Medulla oblongata (tissue), 1 donor: ENCODE measurements around the gene CLCNKB.

ENCODE experiments used
- DNase-seq: peaks from one replicate; pipeline ENCODE4 v3.0.0-alpha.2; 2015; ENCODE audit errors: extremely low spot score

The CLCNKB gene

GRCh38 chr1:16076031-16076864 is 32.7 kb downstream of the CLCNKB start:
- DNase-seq: no peak

DNA sequence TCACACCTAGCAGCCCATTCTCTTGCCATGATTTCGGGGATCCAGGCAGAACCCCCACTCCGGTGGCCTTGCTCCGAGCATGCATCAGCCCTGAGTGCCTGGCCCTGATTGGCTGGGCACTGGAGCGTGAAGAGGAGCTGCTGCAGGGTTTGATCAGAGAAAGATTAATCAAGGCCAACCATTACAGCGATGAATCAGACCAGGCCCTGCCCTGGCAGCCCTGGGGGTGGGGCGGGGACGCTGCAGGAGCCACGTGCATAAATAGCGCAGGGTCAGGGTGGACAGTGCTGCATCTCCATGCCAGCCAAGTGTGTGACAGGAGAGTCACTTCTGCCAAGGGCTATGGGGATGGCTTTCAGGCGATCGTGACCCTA is 33.3 kb downstream of the CLCNKB start:
- DNase-seq: no peak

GRCh38 chr1:16077406-16078245 is 34.0 kb downstream of the CLCNKB start:
- DNase-seq: no peak

DNA sequence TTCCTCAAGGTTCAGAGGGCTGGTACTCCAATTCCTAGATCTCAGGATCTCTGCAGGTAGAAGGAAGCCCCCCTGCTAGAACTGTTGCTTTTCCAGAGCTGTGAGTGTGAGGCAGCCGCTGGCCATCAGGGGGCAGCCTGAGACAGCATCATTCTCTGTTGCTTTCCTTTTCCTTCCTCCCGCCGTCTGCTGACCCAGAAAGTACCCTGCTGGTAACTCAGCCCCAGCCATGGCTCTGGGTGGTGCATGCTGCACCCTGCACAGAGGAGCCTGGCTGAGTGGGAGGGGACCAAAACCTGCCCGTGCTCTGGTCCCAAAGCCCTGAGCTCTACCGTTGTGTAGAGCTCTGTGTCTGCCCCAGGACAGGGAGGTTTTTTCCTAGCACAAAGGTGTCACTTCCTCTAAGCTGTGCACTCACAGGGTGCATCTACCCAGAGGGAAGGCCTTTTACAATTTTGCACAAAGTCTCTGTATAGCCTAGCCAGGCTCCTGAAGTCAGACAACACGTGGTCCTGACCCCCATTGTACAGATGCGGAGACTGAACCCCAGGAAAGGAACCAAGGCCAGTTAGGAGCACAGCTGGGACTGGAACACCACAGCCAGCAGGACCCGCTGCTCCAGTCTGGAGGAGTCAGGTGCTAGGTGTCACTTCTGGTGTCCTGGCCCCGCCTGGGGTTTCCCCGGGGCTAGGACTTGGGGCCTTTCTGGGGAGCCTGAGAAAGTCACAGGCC is 35.5 kb downstream of the CLCNKB start:
- peak; percentile 82 for DNase-seq

GRCh38 chr1:16080422-16081150 is 37.0 kb downstream of the CLCNKB start:
- DNase-seq: no peak

GRCh38 chr1:16081636-16082035 is 38.1 kb downstream of the CLCNKB start:
- no peak for DNase-seq

- peak; percentile 48 for DNase-seq
These were observed 38.9 kb downstream of the CLCNKB start for GRCh38 chr1:16082283-16083038.

- no peak for DNase-seq
These were observed 39.9 kb downstream of the CLCNKB start for GRCh38 chr1:16083486-16083885.

- no peak for DNase-seq
These were observed 41.9 kb downstream of the CLCNKB start for GRCh38 chr1:16085522-16085921.

DNA sequence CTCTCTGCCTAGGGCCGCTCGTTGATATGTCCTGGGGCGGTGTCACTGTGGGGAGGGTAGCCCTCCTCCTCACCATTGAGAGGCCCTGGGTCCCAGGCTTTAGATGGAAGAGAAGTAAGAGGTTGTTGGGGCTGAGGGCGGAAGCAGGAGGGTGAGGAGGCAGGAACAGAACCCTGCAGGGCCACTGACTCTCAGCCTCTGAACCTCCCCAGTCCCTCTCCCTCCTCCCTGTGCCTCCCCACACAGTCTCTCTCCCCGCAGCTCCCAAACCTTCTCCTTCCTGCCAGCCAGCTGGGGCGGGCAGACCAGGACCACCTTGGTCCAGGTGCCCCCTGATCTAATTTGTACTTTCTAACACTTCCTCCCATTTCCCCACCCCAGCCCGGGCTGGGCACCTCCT is 44.2 kb downstream of the CLCNKB start:
- no peak for DNase-seq

- DNase-seq: no peak
These were observed 44.8 kb downstream of the CLCNKB start for GRCh38 chr1:16088351-16088911.

DNA sequence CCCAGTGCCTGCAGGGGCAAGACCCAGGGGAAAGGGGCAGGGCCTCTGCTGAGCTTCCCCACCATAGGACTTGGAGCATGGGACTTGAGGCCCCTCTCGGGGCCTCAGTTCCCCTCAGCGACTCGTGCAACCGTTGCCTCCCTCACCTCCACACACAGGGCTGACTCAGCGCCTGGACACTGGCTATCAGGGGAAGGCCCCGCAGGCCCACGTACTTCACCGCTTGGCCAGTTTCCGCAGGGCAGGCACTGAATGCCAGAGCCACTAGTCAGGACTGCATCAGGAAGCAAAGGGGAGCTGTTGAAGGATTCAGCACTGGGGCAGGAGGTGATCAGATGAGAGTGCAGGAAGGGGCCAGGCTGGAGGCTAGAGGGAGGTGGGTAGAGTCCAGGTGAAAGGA is 45.4 kb downstream of the CLCNKB start:
- no peak for DNase-seq

DNA sequence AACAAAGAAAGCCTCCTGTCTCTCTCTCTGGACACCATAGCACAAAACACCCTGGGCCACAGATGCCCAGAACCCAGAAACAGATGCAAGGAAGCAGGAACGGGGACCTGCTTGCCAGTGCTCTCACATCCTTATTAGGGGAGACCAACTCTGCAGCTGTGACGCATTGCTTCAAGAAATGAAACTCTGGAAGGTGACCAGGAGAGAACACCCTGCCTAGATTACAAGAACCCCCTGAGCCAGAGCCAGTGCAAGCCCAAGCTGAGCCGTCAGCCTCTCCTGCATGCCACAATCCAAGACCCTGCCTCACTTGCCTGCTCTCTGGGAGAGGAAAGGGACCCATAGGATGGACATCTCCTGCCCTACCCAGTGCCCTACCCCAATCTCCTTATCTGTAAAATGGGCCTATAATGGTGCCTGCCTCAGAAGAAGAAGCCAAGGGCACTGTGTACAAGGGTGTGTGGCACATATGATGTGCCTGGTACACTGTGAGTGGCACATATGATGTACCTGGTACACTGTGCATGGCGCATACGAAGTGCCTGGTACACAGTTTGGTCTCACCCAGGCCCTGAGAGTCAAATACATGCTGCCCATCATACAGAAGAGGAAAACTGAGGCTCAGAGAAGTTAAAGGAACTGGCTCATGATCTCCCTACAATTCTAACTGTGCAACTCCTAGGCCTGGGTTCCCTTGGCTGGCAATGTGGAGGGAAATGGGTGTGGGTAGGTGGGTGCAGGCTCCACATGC is 46.7 kb downstream of the CLCNKB start:
- no peak for DNase-seq

- no peak for DNase-seq
These were observed 47.7 kb downstream of the CLCNKB start for GRCh38 chr1:16091296-16091695.

DNA sequence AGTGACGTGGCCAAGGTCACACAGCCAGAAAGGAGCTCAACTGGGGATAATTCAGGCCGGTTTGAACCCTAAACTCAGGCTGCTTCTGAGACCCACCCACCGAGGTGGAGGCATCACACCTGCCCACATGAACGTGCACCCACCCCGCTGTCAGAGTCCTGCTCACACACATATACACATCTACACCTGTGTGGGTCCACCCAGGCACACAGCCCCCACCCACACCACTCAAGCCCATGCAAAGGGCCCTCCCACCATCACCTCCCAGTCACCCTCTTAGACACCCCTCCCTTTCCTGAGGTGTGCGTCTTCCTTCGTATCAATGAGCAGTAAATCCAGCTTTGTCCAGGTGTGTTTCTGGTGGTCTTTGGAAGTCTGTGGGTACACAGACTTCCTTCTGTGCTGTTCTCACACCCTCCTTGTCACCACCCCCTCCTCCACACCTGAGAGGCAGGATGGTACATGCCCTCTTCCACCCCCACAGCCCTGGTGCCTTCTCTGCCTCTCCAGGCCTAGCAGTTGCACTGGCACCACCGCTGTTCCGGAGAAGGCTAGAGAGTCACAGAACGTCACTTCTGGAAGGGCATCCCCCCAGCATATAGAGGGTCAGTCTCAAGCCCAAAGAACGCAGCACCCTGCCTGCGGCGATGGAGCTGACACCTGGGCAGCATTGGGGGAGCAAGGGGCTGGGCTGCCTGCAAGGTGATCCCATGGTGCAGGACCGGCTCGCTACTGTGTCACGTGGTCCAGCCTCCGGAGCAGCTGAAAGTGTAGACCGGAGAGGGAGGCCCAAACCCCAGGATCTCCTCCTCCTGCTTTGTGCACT is 48.7 kb downstream of the CLCNKB start:
- DNase-seq: no peak

- DNase-seq: no peak
These were observed 49.4 kb downstream of the CLCNKB start for GRCh38 chr1:16092923-16093511.

DNA sequence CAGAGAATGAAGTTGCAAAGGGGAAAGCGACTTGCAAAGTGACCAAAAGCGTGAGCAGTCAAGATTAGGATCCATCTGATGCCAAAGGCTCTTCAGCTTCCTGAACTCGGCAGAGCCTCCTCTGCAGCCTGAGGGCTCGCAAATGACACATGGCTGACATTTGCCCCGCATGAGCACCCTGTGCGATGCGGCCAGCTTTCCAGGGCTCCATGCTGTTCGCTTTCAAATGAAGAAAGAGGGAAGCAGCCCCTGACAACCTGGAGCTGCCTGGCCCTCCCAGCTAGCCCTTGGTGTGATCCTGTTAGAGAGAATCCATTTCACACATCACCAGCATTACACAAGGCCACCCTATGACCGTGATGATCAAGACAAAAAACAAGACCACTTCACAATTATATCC is 50.0 kb downstream of the CLCNKB start:
- no peak for DNase-seq

- no peak for DNase-seq
These were observed 51.0 kb downstream of the CLCNKB start for GRCh38 chr1:16094453-16095158.
